HG02623 (cell line): ENCODE results near the gene PTGFRN.

Source experiments
- ATAC-seq: cut with Tn5 transposase; IDR thresholded peaks from one replicate; pipeline ENCODE4 v1.9.1; 2021; ENCODE audit warnings: moderate library complexity; ENCODE audit not compliant: unreplicated experiment

The PTGFRN gene

GRCh38 chr1:116887212-116887611, 22.5 kb upstream of the PTGFRN start:
- ATAC-seq, result no peak

GRCh38 chr1:116889380-116889779, 20.3 kb upstream of the PTGFRN start:
- ATAC-seq, result no peak

- no peak for ATAC-seq
Measured at GRCh38 chr1:116891396-116892079, 18.2 kb upstream of the PTGFRN start.

GRCh38 chr1:116895073-116895472, 14.6 kb upstream of the PTGFRN start:
- ATAC-seq, result no peak

- ATAC-seq, result no peak
Measured at GRCh38 chr1:116899529-116899928, 10.2 kb upstream of the PTGFRN start.

GRCh38 chr1:116900471-116901365, 9.0 kb upstream of the PTGFRN start:
- ATAC-seq, result no peak

- no peak for ATAC-seq
Measured at GRCh38 chr1:116902027-116902426, 7.7 kb upstream of the PTGFRN start.

- no peak for ATAC-seq
Measured at GRCh38 chr1:116902723-116903383, 6.9 kb upstream of the PTGFRN start.

GRCh38 chr1:116904791-116905320, 4.9 kb upstream of the PTGFRN start:
- no peak for ATAC-seq

- no peak for ATAC-seq
Measured at GRCh38 chr1:116906812-116907211, 2.9 kb upstream of the PTGFRN start.

- ATAC-seq, result no peak
Measured at GRCh38 chr1:116907351-116907750, 2.4 kb upstream of the PTGFRN start.

- ATAC-seq, result no peak
Measured at GRCh38 chr1:116908266-116908665, 1.4 kb upstream of the PTGFRN start.

- no peak for ATAC-seq
Measured at GRCh38 chr1:116908820-116909511, 750 bp upstream of the PTGFRN start.

- ATAC-seq, result no peak
Measured at GRCh38 chr1:116910379-116911187, 867 bp downstream of the PTGFRN start.

GRCh38 chr1:116911188-116911553, 1.5 kb downstream of the PTGFRN start:
- ATAC-seq, result no peak

GRCh38 chr1:116911779-116912469, 2.2 kb downstream of the PTGFRN start:
- ATAC-seq, result no peak

GRCh38 chr1:116912846-116913245, 3.1 kb downstream of the PTGFRN start:
- ATAC-seq, result no peak

- ATAC-seq, result no peak
Measured at GRCh38 chr1:116913941-116914340, 4.2 kb downstream of the PTGFRN start.

GRCh38 chr1:116914667-116915066, 5.0 kb downstream of the PTGFRN start:
- no peak for ATAC-seq
